Right lobe of liver (tissue), 6 donors: ENCODE data around the gene FFAR1. TPM values are rescaled to one million over a fixed set of nuclear protein-coding genes. Genes with fewer than 3 reads are reported as not detected.
A peak's percentile ranks its signal among the peaks of the same experiment; 100 is the strongest.

ENCODE experiments used
- ATAC-seq, 4 donors: fragments of 200-7000 bp; cut with Tn5 transposase; one replicate each; pipeline ENCODE4 v1.9.1; 2020; ENCODE audit warnings: mild to moderate bottlenecking in 4 of 4, moderate library complexity in 4 of 4
- DNase-seq, 3 donors: peaks; one replicate each; pipeline ENCODE4 v3.0.0-alpha.2; 2020
- H3K27ac ChIP-seq, 3 donors: fragments of 200-600 bp; one replicate each; pipeline ENCODE4 v1.8.0; 2022
- H3K27me3 ChIP-seq, 2 donors: fragments of 200-600 bp; one replicate each; pipeline ENCODE4 v1.8.0; 2022
- H3K36me3 ChIP-seq, 4 donors: fragments of 200-600 bp; sonication (generic) in 1 of 4; one replicate each; pipeline versions ENCODE4 v1.5.1 to v1.8.0; 2017 to 2022; ENCODE audit warnings: control low read depth in 1 of 4
- H3K4me1 ChIP-seq, 4 donors: fragments of 200-600 bp; sonication (generic) in 1 of 4; one replicate each; pipeline versions ENCODE4 v1.5.1 to v1.8.0; 2017 to 2022; ENCODE audit warnings: control low read depth in 1 of 4
- H3K4me3 ChIP-seq, 3 donors: fragments of 200-600 bp; one replicate each; pipeline ENCODE4 v1.8.0; 2022
- H3K9me3 ChIP-seq, 4 donors: fragments of 200-600 bp; sonication (generic) in 1 of 4; one replicate each; pipeline versions ENCODE4 v1.5.1 to v1.8.0; 2017 to 2022; ENCODE audit warnings: control low read depth in 1 of 4
- CTCF ChIP-seq, 4 donors: fragments of 200-600 bp in 3 of 4; fragments of 450-650 bp in 1 of 4; IDR thresholded peaks; one replicate each; pipeline versions ENCODE4 v1.5.1 to v1.8.0; 2016 to 2022; ENCODE audit warnings: antibody characterized with exemption in 4 of 4, mild to moderate bottlenecking in 2 of 4
- POLR2A ChIP-seq: fragments of 450-650 bp; IDR thresholded peaks from one replicate; pipeline ENCODE4 v1.6.1; 2017; ENCODE audit warnings: antibody characterized with exemption, mild to moderate bottlenecking
- whole genome bisulfite sequencing: methylation state at CpG from one replicate; pipeline ENCODE4 v1.1.6; 2018; ENCODE audit warnings: low coverage, low lambda C conversion rate; ENCODE audit not compliant: insufficient coverage; ENCODE audit errors: missing lambda C conversion rate; 5-methylcytosine and 5-hydroxymethylcytosine counted together
- intact Hi-C, 2 donors: fragments of 100-400 bp; cut with DNase I; formaldehyde crosslinking; loops; one replicate each; pipeline versions ENCODE4 v1.11.2 to v1.14.1; 2022
- total RNA-seq, 6 experiments: library from RNA; depleted of rRNA in 2 of 6; stranded (reverse); fragments of >200 nt in 2 of 6; fragmentation: NEBNext Ultra II Directional in 3 of 6; extraction: Animal tissue kit (Norgen Biotek cat#: 25700) in 3 of 6; gene quantifications; one replicate each; pipeline versions ENCODE4 v1.1.0 to v1.2.4, GENCODE V29; 2016 to 2023
- donor health status: DM: no; HTN: yes; CAD: no.
- donor health status: DM: no; HTN: no; CAD: no.
- donor health status: DM: no; HTN: no; CAD: no.
- donor health status: DM: no; HTN: yes; CAD: no.
- donor health status: DM: no; HTN: yes; CAD: no.

Gene FFAR1
- total RNA-seq, 6 experiments from 2014 or later: not detected

GRCh38 chr19:35380450-35381124, 32.9 kb downstream of the FFAR1 start:
- Histone ChIP-seq H3K27ac (no peak overlapping the region), H3K4me1 (no peaks in the 10 kb centered on the region), H3K9me3 (no peaks in the 10 kb centered on the region), H3K27me3 (no peaks in the 10 kb centered on the region), H3K4me3 (no peak overlapping the region), H3K36me3 (no peaks in the 10 kb centered on the region)
- ATAC-seq (peak; percentile 67 to 91 (median 76)), DNase-seq (peak; percentile 27 to 76 (median 62))
- intact Hi-C loops: no loop called here
- 42% methylated on average over 6 of the region's 9 CpGs for WGBS
- no peak for TF ChIP-seq POLR2A
- TF ChIP-seq CTCF (IDR thresholded peaks at IDR 0.05): no peak

DNA sequence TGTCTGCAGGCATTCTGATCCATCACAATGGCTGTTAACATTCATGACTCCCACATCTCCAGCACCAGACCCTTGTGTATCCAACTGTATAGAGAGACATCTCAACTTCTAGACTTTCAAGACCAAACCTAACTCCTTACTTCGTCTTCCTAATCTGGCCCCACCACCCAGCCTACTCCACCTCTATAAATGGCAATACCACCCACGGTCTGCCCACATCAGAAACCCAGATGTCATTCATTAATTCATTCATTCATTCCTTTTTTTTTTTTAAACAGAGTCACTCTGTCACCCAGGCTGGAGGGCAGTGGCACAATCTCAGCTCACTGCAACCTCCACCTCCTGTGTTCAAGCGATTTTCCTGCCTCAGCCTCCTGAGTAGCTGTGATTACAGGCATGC, 33.6 kb downstream of the FFAR1 start:
- Histone ChIP-seq H3K4me3 (no peak overlapping the region), H3K27me3 (no peaks in the 10 kb centered on the region), H3K36me3 (no peaks in the 10 kb centered on the region), H3K27ac (no peak overlapping the region), H3K4me1 (no peaks in the 10 kb centered on the region), H3K9me3 (no peaks in the 10 kb centered on the region)
- intact Hi-C loops: no loop called here
- ATAC-seq (no peak), DNase-seq (no peak)
- TF ChIP-seq POLR2A (no peak), CTCF (IDR thresholded peaks at IDR 0.05) (no peak)
- WGBS: 44% methylated on average over 3 of the region's 3 CpGs

DNA sequence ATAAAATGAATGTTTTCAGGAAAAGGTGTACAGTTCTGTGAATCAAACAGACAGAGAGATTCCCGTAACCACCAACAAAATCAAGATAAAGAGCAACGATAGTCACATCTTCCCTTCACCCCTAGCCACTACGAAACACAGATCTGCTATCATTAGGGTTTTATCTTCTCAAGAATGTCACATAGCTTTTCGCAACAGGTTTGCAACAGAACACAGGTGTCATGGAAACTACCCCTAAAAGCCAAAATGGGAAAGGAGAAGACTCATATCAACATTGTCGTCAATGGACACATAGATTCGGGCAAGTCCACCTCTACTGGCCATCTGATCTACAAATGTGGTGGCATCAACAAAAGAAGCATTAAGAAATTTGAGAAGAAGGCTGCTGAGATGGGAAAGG, 34.2 kb downstream of the FFAR1 start:
- no peak overlapping the region for H3K27ac ChIP-seq
- no peak for DNase-seq
- 77% methylated on average over 6 of the region's 6 CpGs for WGBS
- H3K27me3 ChIP-seq: no peaks in the 10 kb centered on the region
- no peaks in the 10 kb centered on the region for H3K9me3 ChIP-seq
- H3K36me3 ChIP-seq: no peaks in the 10 kb centered on the region
- H3K4me1 ChIP-seq: no peaks in the 10 kb centered on the region
- TF ChIP-seq CTCF (IDR thresholded peaks at IDR 0.05) (no peak), POLR2A (no peak)
- no peak for ATAC-seq
- intact Hi-C loops: no loop called here
- H3K4me3 ChIP-seq: no peak overlapping the region

- WGBS: 54% methylated on average over 2 of the region's 2 CpGs
- peak in 1 of 3 donors; percentile 62 for DNase-seq
- Histone ChIP-seq H3K9me3 (no peaks in the 10 kb centered on the region), H3K36me3 (no peaks in the 10 kb centered on the region), H3K27ac (no peak overlapping the region), H3K4me1 (no peaks in the 10 kb centered on the region), H3K27me3 (no peaks in the 10 kb centered on the region), H3K4me3 (no peak overlapping the region)
- TF ChIP-seq CTCF (IDR thresholded peaks at IDR 0.05) (no peak), POLR2A (no peak)
- no peak for ATAC-seq
- intact Hi-C loops: no loop called here
Measured at GRCh38 chr19:35383536-35383935, 35.8 kb downstream of the FFAR1 start.
